GM12878 (cell line): Measurements from ENCODE around the gene CCDC15. TPM values are rescaled to one million over a fixed set of nuclear protein-coding genes. Genes with fewer than 3 reads are reported as not detected.

ENCODE experiments used
- ATAC-seq: fragments of 200-7000 bp; cut with Tn5 transposase; 3 replicates; pipeline ENCODE4 v1.9.1; 2020; ENCODE audit warnings: mild to moderate bottlenecking, moderate library complexity
- BruUV-seq: library from RNA; stranded (reverse); fragments of 400-500 nt; replicated peaks from 2 replicates; lab custom pipeline; 2021; lab: Mats Ljungman, UMichigan
- CTCF ChIA-PET: fragments of 300-600 bp; sonication (Branson Sonifier 250); formaldehyde crosslinking; extraction: SDS; loops from one replicate; lab custom pipeline; 2021; ENCODE audit warnings: inconsistent platforms; lab: Yijun Ruan, JAX
- POLR2A ChIA-PET: fragments of 350-600 bp; formaldehyde crosslinking; extraction: SDS; loops from one replicate; lab custom pipeline; 2021; ENCODE audit warnings: inconsistent platforms; lab: Charles Lee
- RAD21 ChIA-PET: fragments of 300-600 bp; sonication (Branson Sonifier 250); formaldehyde crosslinking; loops from one replicate; lab custom pipeline; 2023; ENCODE audit warnings: antibody characterized with exemption; ENCODE audit not compliant: unreplicated experiment; lab: Charles Lee
- SMC1A ChIA-PET: fragments of 300-600 bp; sonication (Branson Sonifier 250); formaldehyde crosslinking; loops from one replicate; lab custom pipeline; 2023; ENCODE audit not compliant: unreplicated experiment, uncharacterized antibody; lab: Charles Lee
- DNase-seq: peaks from one replicate; pipeline ENCODE4 v3.0.0-alpha.2; 2011; ENCODE audit warnings: low read depth, low spot score
- FAIRE-seq: peaks from 3 replicates; lab custom pipeline; 2011; peaks lifted over from hg19 to GRCh38; lab: Jason Lieb, UNC
- H2AFZ ChIP-seq: 2 replicates; pipeline ENCODE4 v1.6.0; 2011; ENCODE audit warnings: low read depth, low read length, control low read depth; ENCODE audit not compliant: control insufficient read depth
- H3K27ac ChIP-seq: 2 replicates; pipeline ENCODE4 v1.5.1; 2011; ENCODE audit warnings: control low read depth; ENCODE audit not compliant: control insufficient read depth, insufficient read depth
- H3K27me3 ChIP-seq, 2 experiments: replicated peaks in 1 of 2; 2 replicates each; pipeline versions ENCODE4 v1.6.0 to v1.6.1; 2011; ENCODE audit warnings: low read length in 1 of 2; ENCODE audit not compliant: control insufficient read depth in 2 of 2, insufficient read depth in 2 of 2
- H3K36me3 ChIP-seq, 2 experiments: 2 replicates each; pipeline ENCODE4 v1.5.1; 2011; ENCODE audit warnings: low read length in 1 of 2; ENCODE audit not compliant: control insufficient read depth in 2 of 2, insufficient read depth in 2 of 2
- H3K4me1 ChIP-seq: 2 replicates; pipeline ENCODE4 v1.6.1; 2011; ENCODE audit warnings: mild to moderate bottlenecking, low read length, moderate library complexity, mixed read lengths; ENCODE audit not compliant: control insufficient read depth, insufficient read depth
- H3K4me2 ChIP-seq: 2 replicates; pipeline ENCODE4 v1.6.0; 2011; ENCODE audit warnings: control low read depth; ENCODE audit not compliant: control insufficient read depth, insufficient read depth
- H3K4me3 ChIP-seq: fragments of 200-600 bp; sonication (generic); 2 replicates; pipeline ENCODE4 v1.5.1; 2016
- H3K79me2 ChIP-seq: 2 replicates; pipeline ENCODE4 v1.6.0; 2011; ENCODE audit warnings: low read length; ENCODE audit not compliant: control insufficient read depth, insufficient read depth
- H3K9ac ChIP-seq: 2 replicates; pipeline ENCODE4 v1.8.0; 2011; ENCODE audit warnings: low read length, control low read depth, mixed read lengths; ENCODE audit not compliant: control insufficient read depth, insufficient read depth
- H3K9me3 ChIP-seq: replicated peaks from 3 replicates; pipeline ENCODE4 v1.5.1; 2011; ENCODE audit warnings: mild to moderate bottlenecking, low read length; ENCODE audit not compliant: control insufficient read depth, insufficient read depth
- H4K20me1 ChIP-seq: 2 replicates; pipeline ENCODE4 v1.6.0; 2011; ENCODE audit not compliant: control insufficient read depth, insufficient read depth
- BACH1 ChIP-seq: fragments of 450-650 bp; IDR thresholded peaks from 2 replicates; pipeline ENCODE4 v1.6.1; 2017; ENCODE audit warnings: mild to moderate bottlenecking, borderline replicate concordance
- CUX1 ChIP-seq: IDR thresholded peaks from 2 replicates; pipeline ENCODE4 v1.6.1; 2012; ENCODE audit warnings: improper control_type of control experiment, low read depth, low read length; ENCODE audit not compliant: insufficient replicate concordance
- DPF2 ChIP-seq: fragments of 450-650 bp; IDR thresholded peaks from 2 replicates; pipeline ENCODE4 v1.6.1; 2017; ENCODE audit warnings: mild to moderate bottlenecking
- HCFC1 ChIP-seq: fragments of 150-350 bp; IDR thresholded peaks from 2 replicates; pipeline ENCODE4 v1.6.1; 2014; ENCODE audit warnings: low read length
- KDM1A ChIP-seq: fragments of 200-600 bp; sonication (generic); IDR thresholded peaks from 2 replicates; pipeline ENCODE4 v1.6.1; 2016; ENCODE audit warnings: borderline replicate concordance
- NFYA ChIP-seq: IDR thresholded peaks from 2 replicates; pipeline ENCODE4 v1.6.1; 2011; ENCODE audit warnings: low read depth, mild to moderate bottlenecking, low read length, improper control_type of control experiment, borderline replicate concordance
- SMAD5 ChIP-seq: IDR thresholded peaks from 2 replicates; pipeline ENCODE4 v1.6.1; 2016; ENCODE audit warnings: antibody characterized with exemption, low read depth
- SP1 ChIP-seq: IDR thresholded peaks from one replicate; pipeline ENCODE4 v1.6.1; 2011; ENCODE audit warnings: low read depth, low read length
- ZNF384 ChIP-seq: IDR thresholded peaks from 2 replicates; pipeline ENCODE4 v1.6.1; 2012; ENCODE audit warnings: low read depth, mild to moderate bottlenecking, low read length, improper control_type of control experiment, borderline replicate concordance
- WGBS: methylation state at CpG from one replicate; pipeline ENCODE4 v1.1.6; 2016; ENCODE audit warnings: low lambda C conversion rate; ENCODE audit not compliant: insufficient replicate concordance, insufficient coverage; ENCODE audit errors: missing lambda C conversion rate; 5-methylcytosine and 5-hydroxymethylcytosine counted together
- in situ Hi-C: fragments of 300-500 bp; cut with MboI; formaldehyde crosslinking; loops from 9 replicates; pipeline ENCODE4 v1.14.3; 2018; ENCODE audit warnings: mixed read lengths
- intact Hi-C: fragments of 100-400 bp; cut with micrococcal nuclease; formaldehyde crosslinking; loops from one replicate; pipeline ENCODE4 v1.14.2; 2022; ENCODE audit not compliant: unreplicated experiment
- polyA plus RNA-seq, 11 experiments: library from polyadenylated mRNA; depleted of rRNA in 4 of 11; unstranded in 6 of 11; stranded (reverse) in 5 of 11; fragments of >200 nt; fragmentation: Nextera tagmentation in 4 of 11; fragmentation: Illumina TruSeq in 1 of 11; extraction: Ambion mirVana in 4 of 11; extraction: Trizol in 1 of 11; gene quantifications; 1 replicate in 1 of 11; 2 replicates in 10 of 11; pipeline versions ENCODE4 v1.2.1 to v1.2.3, GENCODE V29; 2011 to 2016; ENCODE audit warnings: inconsistent platforms in 2 of 11, missing spikeins in 2 of 11, low read depth in 1 of 11
- total RNA-seq, 4 experiments: library from RNA; depleted of rRNA in 3 of 4; stranded (reverse); fragments of >200 nt in 3 of 4; fragmentation: Illumina TruSeq in 1 of 4; extraction: Trizol in 1 of 4; gene quantifications; 2 replicates each; pipeline versions ENCODE4 v1.2.1 to v1.2.3, GENCODE V29; 2013 to 2021
- TF ChIP-seq, protein P1 (sequence below): fragments of 450-650 bp; formaldehyde crosslinking; IDR thresholded peaks from 2 replicates; pipeline ENCODE4 v1.4.0; 2020; ENCODE audit warnings: mild to moderate bottlenecking, moderate library complexity
- TF ChIP-seq, protein P2 (sequence below): fragments of 450-650 bp; IDR thresholded peaks from 2 replicates; pipeline ENCODE4 v1.6.1; 2017; ENCODE audit warnings: low read depth, mild to moderate bottlenecking, moderate library complexity

Gene CCDC15
- total and polyA plus RNA-seq, 10 of the 15 experiments (the other 5 are each of a cell fraction or from before 2014, with no cell fraction given): 2.0 to 5.3 (median 3.3) TPM

- TF ChIP-seq, protein P1, sequence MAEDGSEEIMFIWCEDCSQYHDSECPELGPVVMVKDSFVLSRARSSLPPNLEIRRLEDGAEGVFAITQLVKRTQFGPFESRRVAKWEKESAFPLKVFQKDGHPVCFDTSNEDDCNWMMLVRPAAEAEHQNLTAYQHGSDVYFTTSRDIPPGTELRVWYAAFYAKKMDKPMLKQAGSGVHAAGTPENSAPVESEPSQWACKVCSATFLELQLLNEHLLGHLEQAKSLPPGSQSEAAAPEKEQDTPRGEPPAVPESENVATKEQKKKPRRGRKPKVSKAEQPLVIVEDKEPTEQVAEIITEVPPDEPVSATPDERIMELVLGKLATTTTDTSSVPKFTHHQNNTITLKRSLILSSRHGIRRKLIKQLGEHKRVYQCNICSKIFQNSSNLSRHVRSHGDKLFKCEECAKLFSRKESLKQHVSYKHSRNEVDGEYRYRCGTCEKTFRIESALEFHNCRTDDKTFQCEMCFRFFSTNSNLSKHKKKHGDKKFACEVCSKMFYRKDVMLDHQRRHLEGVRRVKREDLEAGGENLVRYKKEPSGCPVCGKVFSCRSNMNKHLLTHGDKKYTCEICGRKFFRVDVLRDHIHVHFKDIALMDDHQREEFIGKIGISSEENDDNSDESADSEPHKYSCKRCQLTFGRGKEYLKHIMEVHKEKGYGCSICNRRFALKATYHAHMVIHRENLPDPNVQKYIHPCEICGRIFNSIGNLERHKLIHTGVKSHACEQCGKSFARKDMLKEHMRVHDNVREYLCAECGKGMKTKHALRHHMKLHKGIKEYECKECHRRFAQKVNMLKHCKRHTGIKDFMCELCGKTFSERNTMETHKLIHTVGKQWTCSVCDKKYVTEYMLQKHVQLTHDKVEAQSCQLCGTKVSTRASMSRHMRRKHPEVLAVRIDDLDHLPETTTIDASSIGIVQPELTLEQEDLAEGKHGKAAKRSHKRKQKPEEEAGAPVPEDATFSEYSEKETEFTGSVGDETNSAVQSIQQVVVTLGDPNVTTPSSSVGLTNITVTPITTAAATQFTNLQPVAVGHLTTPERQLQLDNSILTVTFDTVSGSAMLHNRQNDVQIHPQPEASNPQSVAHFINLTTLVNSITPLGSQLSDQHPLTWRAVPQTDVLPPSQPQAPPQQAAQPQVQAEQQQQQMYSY (CRISPR knock-in tag): no peak
- TF ChIP-seq ZNF384 (no peak), NFYA (no peak), KDM1A (no peak), HCFC1 (no peak), SMAD5 (no peak)
Observed at GRCh38 chr11:125083312-125084056, 129.5 kb downstream of the CCDC15 start (continued).

DNA sequence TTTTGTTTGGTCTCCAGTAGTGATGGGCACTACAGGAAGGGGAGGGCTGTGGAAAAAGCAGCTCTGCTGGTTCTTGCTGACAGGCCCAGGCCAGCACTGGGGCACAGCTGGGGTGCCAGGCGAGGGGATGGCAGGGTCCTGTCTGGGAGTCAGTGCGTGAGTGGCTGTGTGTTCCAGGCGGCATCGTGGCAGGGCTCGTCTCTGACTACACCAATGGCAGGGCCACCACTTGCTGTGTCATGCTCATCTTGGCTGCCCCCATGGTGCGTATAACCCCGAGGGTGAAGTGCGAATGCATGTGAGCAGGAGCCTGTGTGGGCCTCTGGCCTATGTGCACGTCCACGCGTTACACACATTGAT, 130.0 kb downstream of the CCDC15 start:
- Histone ChIP-seq H3K27ac (no peak overlapping the region), H4K20me1 (no peaks in the 10 kb centered on the region), H3K79me2 (no peaks in the 10 kb centered on the region), H3K9me3 (no peaks in the 10 kb centered on the region), H3K4me3 (no peak overlapping the region), H3K4me1 (no peaks in the 10 kb centered on the region), H3K36me3 (peaks cover 0 to 2% of the 10 kb centered on the region in 2 experiments; a peak in 1 of 4 replicates), H3K4me2 (no peak overlapping the region), H2AFZ (no peak overlapping the region), H3K9ac (no peak overlapping the region), H3K27me3 (no peaks in the 10 kb centered on the region)
- no TSS peak for BruUV-seq
- no peak for DNase-seq
- ChIA-PET CTCF (interaction anchor here (0.5 kb wide), 1 partner anchor 59 kb away, joined by 3 read pairs; no protein-coding TSS in a partner anchor), POLR2A (interaction anchor here (0.7 kb wide), 1 partner anchor 420 kb away, joined by 4 read pairs; no protein-coding TSS in a partner anchor), SMC1A (interaction anchor here (1.0 to 1.7 kb wide), 2 partner anchors 12 to 58 kb away, joined by 3 to 4 read pairs; no protein-coding TSS in a partner anchor), RAD21 (no interaction called here)
- intact Hi-C loops (no loop called here), in situ Hi-C loops (no loop called here)
- FAIRE-seq: no peak
- 80% methylated on average over 11 of the region's 11 CpGs for WGBS
- no peak for ATAC-seq
- TF ChIP-seq SP1 (no peak), CUX1 (no peak), DPF2 (no peak), BACH1 (no peak)
- TF ChIP-seq, protein P2, sequence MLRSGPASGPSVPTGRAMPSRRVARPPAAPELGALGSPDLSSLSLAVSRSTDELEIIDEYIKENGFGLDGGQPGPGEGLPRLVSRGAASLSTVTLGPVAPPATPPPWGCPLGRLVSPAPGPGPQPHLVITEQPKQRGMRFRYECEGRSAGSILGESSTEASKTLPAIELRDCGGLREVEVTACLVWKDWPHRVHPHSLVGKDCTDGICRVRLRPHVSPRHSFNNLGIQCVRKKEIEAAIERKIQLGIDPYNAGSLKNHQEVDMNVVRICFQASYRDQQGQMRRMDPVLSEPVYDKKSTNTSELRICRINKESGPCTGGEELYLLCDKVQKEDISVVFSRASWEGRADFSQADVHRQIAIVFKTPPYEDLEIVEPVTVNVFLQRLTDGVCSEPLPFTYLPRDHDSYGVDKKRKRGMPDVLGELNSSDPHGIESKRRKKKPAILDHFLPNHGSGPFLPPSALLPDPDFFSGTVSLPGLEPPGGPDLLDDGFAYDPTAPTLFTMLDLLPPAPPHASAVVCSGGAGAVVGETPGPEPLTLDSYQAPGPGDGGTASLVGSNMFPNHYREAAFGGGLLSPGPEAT: no peak
